GM19463 (cell line): ENCODE measurements around the gene NPY4R.
"Not testable (repeated sequence)": the region's sequence is repeated elsewhere in the genome, so short reads cannot be mapped to it uniquely, and the experiment has no call there.

Experiments
- ATAC-seq: cut with Tn5 transposase; IDR thresholded peaks from one replicate; pipeline ENCODE4 v1.9.1; 2021; ENCODE audit warnings: mild to moderate bottlenecking, moderate library complexity; ENCODE audit not compliant: unreplicated experiment

NPY4R gene

DNA sequence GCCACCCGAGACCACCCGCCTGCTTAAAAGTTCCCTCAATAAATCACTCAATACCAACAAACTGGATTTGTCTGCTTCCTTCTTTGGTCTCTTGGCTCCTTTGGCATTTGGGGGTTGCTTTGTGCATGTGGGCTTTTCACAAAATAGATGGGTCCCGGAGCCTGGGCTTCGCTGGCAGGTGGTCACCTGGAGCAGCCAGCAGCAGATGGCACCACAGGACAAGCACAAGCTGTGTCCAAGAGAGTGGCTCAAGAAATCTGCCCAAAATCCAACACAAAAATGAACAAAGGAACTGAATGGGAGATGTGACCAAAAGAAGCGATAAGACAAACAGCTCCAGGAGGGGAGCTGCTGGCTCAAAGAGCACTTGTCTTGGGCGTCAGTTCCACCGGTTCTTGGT lies 6.2 kb downstream of the NPY4R start:
- ATAC-seq = not testable (repeated sequence)

GRCh38 chr10:46457071-46457470 lies 8.7 kb downstream of the NPY4R start:
- not testable (repeated sequence) for ATAC-seq

DNA sequence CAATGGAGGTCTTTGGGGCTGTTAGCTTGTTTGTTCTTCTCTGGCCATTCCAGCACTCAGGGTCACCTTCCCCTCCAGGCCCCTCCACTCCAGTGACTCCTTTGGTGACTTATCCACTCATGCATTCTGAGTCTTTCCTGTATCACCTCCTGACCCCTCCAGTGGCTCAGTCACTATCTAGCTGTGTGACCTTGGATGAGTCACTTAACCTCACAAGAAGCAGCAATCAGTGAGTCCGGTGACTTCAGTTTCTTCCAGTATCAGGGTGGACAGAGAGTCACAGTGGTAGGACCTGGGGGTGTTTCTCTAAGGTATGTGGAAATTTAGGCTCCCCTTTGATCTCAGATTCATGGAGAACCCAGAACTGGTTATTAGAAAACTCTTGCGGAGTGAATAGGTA lies 9.8 kb downstream of the NPY4R start:
- not testable (repeated sequence) for ATAC-seq

DNA sequence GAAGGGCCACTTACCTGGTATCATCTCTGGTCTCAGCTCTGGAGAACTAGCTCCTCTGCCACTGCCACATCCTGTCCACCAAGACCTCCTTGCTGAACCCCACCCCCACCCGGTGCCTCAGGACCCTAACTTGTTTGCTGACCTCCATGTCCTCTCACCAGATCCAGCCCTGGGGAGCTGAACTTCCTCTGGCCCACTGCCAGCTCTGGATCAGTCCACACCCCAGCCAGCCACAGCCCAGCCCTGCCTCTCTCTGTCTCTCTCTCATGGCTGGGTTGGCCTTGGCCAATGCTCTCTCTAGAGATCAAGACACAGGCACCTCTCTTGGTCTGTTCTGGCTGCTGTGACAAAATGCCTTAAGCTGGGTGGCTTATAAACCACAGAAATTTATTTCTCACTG lies 14.4 kb downstream of the NPY4R start:
- not testable (repeated sequence) for ATAC-seq

- ATAC-seq = not testable (repeated sequence)
These were observed 14.9 kb downstream of the NPY4R start for GRCh38 chr10:46450829-46451228.

DNA sequence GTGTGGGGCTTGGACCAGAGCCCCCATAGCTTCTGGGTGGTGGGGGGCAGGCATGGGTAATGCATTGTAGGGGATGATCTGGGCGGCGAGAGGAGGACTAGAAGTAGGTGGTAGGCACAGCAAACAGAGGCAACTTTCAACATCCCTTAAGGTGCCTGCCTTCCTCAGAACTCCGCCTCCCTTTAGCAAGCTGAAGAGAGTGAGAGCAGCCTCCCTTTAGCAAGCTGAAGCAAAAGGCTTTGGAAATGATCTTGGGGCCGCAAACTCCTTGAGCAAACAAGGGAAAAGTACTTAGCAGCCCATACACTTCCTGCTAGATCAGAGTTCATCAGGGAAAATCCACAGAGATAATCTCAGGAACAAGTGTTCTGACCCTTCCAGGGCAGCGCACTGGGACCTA lies 18.3 kb downstream of the NPY4R start:
- ATAC-seq = not testable (repeated sequence)

DNA sequence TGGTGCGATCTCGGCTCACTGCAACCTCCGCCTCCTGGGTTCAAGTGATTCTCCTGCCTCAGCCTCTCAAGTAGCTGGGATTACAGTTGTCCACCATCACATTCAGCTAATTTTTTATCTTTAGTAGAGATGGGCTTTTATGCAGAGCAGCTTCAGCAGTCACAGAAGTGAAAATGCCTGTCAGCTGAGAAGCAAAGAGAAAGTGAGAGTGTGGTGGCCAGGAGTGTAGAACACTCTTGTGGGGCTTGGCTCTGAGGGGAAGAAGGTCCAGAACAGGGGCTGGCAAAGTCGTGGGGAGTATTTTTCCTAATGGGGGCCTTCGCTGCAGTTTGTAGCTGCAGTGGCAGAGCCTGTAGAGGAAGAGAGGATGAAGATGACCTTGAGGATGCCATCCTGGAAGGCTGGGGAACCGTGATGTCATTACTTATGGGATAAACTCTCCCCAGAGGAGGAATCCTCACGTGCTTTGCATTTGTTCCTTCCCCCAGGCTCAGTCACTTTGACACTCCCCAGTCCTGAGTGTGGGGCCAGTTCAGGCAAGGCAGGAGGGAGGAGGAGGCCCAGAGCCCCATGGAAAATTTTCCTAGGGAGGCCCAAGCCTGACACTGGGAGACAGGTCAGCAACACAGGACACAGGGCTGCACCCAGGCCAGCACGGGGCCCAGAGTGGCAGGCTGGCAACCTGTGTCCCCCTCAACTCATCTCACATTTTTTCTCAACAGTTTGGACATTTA lies 20.2 kb downstream of the NPY4R start:
- not testable (repeated sequence) for ATAC-seq

DNA sequence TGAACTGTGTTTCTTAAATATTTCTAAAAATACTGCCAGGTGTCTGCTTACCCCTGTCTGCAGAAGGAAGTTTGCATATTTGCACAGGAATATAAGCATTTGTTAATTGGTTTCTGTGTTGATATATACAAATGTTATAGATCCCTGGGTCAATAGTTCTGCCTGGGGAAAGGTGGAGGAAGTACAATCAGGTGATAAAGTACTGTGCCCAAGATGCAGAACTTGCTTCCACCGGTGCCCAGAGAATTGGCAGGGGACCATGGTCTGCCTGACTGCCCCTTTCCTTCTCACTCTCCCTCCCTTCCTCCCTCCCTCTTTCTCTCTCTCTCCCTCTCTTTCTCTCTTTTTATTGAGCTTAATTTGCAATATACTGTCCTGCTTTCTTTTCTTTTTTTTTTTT lies 22.3 kb downstream of the NPY4R start:
- not testable (repeated sequence) for ATAC-seq

DNA sequence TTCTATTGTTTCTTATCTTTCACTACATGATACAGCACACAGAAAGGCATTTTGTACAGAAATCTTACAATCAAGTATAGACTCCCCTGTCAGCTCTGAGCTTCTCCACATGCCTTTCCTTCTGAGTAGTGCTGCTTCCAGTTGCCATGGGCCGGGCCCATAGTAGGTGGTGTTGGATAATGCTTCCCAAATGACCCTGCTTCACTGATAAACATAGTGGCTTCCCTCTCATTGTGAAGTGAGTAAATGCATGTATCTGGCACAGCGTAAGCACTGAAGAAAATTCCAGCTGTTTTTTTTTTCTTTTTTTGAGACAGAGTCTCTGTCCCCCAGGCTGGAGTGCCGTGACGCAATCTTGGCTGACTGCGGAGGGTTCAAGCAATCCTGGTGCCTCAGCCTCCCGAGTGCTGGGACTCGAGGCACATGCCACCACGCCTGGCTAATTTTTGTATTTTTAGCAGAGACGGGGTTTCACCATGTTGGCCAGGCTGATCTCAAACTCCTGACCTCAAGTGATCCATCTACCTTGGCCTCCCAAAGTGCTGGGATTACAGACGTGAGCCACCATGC lies 23.0 kb downstream of the NPY4R start:
- not testable (repeated sequence) for ATAC-seq

DNA sequence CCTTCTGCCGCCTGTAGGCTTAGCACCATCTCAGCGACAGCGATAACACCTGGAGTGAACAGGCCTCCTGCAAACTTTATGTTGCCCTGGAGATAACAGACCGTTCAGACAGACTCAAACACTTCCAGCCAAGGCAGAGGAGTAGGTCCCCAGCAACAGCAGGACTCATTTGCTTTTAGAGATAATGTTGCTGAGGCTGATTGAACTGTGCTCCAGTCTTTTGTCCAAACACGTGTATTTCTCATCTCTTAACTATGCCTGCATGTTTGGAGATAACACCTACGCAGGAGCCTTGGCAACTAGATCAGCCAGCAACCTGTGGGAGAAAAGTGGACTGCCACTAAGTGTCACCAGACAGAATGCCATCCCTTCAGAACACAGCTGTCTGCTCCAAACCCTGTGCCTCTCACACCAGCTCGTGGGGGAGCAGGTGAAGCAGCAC lies 23.9 kb downstream of the NPY4R start:
- not testable (repeated sequence) for ATAC-seq

DNA sequence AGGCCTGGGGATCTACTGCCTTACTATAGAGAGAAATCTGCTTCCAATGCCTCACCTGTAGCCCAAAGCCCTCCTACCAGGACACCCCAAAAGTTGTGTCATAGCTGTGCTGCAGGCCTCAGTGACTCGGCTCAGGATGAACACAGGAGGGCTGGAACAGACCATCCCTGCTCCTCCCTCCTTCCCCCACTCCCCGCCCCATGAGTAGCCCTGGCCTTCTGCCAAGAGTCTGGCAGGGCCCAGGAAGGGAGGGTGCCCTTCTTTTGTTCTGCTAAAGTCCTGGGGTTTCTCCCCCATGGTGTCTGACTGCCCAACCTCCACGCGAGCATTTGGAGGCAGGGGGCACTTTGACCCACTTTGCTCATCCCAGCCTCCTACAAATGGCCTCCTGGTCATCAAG lies 24.8 kb downstream of the NPY4R start:
- not testable (repeated sequence) for ATAC-seq

DNA sequence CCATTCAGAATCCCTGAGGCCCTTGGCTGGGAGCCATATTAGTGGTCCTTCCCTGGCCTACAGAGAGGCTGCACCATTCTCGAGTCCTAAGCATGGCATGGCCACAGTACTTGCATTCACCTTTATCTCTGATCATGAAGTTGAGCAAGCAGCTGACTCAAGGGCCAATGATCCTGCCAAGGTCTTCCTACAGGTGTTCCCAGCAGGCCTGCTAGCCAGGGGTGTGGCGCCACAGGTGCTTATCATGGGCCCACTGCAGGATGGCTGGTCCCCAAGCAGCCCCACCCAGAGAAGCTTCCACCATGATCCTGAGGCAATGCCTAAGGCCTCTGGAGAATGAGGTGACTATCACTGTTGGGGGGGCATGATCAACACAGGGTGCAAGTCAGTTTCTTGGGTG lies 42.2 kb downstream of the NPY4R start:
- ATAC-seq = not testable (repeated sequence)

- not testable (repeated sequence) for ATAC-seq
These were observed 46.0 kb downstream of the NPY4R start for GRCh38 chr10:46419570-46420379.

- not testable (repeated sequence) for ATAC-seq
These were observed 47.5 kb downstream of the NPY4R start for GRCh38 chr10:46418283-46418682.

- ATAC-seq = not testable (repeated sequence)
These were observed 50.5 kb downstream of the NPY4R start for GRCh38 chr10:46415291-46415690.

GRCh38 chr10:46412665-46413064 lies 53.1 kb downstream of the NPY4R start:
- ATAC-seq = not testable (repeated sequence)

GRCh38 chr10:46411123-46411522 lies 54.6 kb downstream of the NPY4R start:
- not testable (repeated sequence) for ATAC-seq
